HUES48 (cell line): ENCODE measurements around the gene RRAD.
"Not testable (repeated sequence)": the region's sequence is repeated elsewhere in the genome, so short reads cannot be mapped to it uniquely, and the experiment has no call there.

Experiments
- H3K27ac ChIP-seq: one replicate; pipeline ENCODE4 v1.7.0; 2013; ENCODE audit warnings: low read depth, low read length, inconsistent platforms
- H3K27me3 ChIP-seq: 2 replicates; pipeline ENCODE4 v1.6.1; 2013; ENCODE audit warnings: mild to moderate bottlenecking, low read length; ENCODE audit not compliant: control insufficient read depth, insufficient read depth
- H3K36me3 ChIP-seq: 2 replicates; pipeline ENCODE4 v1.6.1; 2013; ENCODE audit warnings: low read length; ENCODE audit not compliant: control insufficient read depth, insufficient read depth
- H3K4me1 ChIP-seq: 2 replicates; pipeline ENCODE4 v1.6.1; 2013; ENCODE audit warnings: mild to moderate bottlenecking, low read length; ENCODE audit not compliant: control insufficient read depth, insufficient read depth
- H3K4me3 ChIP-seq: 2 replicates; pipeline ENCODE4 v1.5.1; 2013; ENCODE audit warnings: mild to moderate bottlenecking, low read depth, low read length
- H3K9ac ChIP-seq: 2 replicates; pipeline ENCODE4 v1.6.1; 2013; ENCODE audit warnings: mild to moderate bottlenecking, low read depth, low read length, moderate library complexity
- H3K9me3 ChIP-seq: 2 replicates; pipeline ENCODE4 v1.6.1; 2013; ENCODE audit warnings: low read length; ENCODE audit not compliant: control insufficient read depth, insufficient read depth

The RRAD gene

DNA sequence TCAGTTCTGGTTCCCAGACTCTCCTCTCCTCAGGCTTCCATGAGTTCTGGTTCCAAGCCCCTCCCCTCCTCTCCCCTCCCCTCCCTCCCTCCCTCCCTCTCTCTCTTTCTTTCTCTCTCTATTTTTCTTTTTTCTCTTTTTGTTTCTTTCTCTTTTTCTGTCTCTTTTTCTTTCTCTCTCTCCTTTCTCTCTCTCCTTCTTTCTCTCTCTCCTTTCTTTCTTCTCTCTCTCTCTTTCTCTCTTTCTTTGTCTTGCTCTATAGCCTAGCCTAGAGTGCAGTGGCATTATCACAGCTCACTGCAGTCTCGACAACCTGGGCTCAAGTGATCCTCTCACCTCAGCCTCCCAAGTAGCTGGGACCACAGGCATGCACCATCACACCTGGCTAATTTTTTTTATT, 34.9 kb upstream of the RRAD start:
- Histone ChIP-seq H3K4me1 (peaks cover 2% of the 10 kb centered on the region; the same call in 1 of the 2 replicates), H3K27me3 (no peaks in the 10 kb centered on the region), H3K9ac (no peak overlapping the region), H3K36me3 (no peaks in the 10 kb centered on the region), H3K27ac (no peak overlapping the region), H3K4me3 (no peak overlapping the region), H3K9me3 (no peaks in the 10 kb centered on the region)

DNA sequence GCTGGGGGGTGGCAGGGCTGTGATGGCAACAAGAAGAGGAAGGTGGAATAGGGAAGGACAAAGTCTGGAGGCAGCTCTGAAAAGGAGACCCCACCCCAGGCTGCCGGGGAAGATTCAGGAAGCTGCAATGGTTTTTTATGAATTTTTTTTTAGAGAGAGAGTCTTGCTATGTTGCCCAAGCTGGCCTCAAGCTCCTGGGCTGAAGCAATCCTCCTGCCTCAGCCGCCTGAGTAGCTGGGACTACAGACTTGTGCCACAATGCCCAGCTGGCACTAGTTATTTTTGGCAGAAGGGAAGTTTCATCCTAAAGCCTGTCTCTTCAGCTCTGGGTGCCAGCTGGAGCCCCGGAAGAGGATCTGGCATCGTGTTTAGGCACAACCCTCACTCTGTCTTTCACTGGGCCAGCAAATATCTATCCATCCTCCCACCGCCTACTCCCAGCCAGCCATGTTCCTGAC, 34.4 kb upstream of the RRAD start:
- no peaks in the 10 kb centered on the region for H3K9me3 ChIP-seq
- no peak overlapping the region for H3K27ac ChIP-seq
- no peaks in the 10 kb centered on the region for H3K36me3 ChIP-seq
- H3K4me3 ChIP-seq: no peak overlapping the region
- H3K4me1 ChIP-seq: peaks cover 2% of the 10 kb centered on the region; the same call in 1 of the 2 replicates
- H3K9ac ChIP-seq: no peak overlapping the region
- H3K27me3 ChIP-seq: no peaks in the 10 kb centered on the region

DNA sequence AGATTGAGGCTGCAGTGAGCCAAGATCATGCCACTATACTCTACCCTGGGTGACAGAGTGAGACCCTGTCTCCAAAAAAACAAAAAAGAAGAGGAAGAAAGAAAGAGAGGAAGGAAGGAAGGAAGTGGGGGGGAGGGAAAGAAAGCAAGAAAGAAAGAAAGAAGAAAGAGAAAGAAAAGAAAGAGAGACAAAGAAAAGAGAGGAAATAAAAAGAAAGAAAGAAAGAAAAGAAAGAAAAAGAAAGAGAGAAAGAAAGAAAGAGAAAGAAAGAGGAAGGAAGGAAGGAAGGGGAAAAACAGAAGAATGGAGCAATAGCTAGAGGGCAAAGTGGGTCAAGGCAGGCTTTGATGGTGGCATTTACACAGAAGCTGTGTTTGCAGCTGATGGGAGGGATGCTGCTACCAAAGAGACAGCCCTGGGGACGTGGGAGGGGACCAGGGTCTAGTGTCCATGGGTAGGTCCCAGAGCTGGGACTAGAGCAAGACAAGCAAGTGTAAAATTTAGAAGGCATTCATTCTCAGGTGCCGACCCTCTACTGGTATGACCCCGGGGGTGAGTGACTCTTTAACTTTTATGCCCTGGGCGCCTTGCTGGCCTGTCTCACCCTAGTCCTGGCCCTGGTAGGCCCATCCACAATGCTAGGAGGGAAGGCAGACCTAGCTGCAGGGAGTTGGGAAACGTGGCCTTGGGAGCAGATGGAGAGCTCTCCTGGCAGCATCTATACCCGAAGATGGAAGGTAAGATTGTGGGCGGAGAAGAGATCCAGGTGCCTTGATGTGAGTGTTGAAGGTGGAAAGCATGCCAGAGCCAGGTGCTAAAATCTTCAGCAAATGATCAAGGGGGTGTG, 33.7 kb upstream of the RRAD start:
- Histone ChIP-seq H3K4me1 (peaks cover 2% of the 10 kb centered on the region; the same call in 1 of the 2 replicates), H3K9me3 (no peaks in the 10 kb centered on the region), H3K36me3 (no peaks in the 10 kb centered on the region), H3K27me3 (no peaks in the 10 kb centered on the region), H3K9ac (no peak overlapping the region), H3K4me3 (no peak overlapping the region), H3K27ac (no peak overlapping the region)

DNA sequence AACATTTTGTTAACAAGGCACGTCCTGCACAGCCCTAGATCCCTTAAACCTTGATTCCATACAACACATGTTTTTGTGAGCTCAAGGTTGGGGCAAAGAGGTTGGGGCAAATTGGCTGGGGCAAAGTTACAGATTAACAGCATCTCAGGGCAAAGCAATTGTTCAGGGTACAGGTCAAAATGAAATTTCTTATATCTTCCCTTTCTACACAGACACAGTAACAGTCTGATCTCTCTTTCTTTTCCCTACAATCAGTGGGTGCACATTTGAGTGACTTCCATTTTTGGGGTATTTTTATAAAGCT, 30.8 kb upstream of the RRAD start:
- H3K9ac ChIP-seq, H3K4me1 ChIP-seq, H3K36me3 ChIP-seq, H3K4me3 ChIP-seq, H3K9me3 ChIP-seq, H3K27me3 ChIP-seq, H3K27ac ChIP-seq: not testable (repeated sequence)

DNA sequence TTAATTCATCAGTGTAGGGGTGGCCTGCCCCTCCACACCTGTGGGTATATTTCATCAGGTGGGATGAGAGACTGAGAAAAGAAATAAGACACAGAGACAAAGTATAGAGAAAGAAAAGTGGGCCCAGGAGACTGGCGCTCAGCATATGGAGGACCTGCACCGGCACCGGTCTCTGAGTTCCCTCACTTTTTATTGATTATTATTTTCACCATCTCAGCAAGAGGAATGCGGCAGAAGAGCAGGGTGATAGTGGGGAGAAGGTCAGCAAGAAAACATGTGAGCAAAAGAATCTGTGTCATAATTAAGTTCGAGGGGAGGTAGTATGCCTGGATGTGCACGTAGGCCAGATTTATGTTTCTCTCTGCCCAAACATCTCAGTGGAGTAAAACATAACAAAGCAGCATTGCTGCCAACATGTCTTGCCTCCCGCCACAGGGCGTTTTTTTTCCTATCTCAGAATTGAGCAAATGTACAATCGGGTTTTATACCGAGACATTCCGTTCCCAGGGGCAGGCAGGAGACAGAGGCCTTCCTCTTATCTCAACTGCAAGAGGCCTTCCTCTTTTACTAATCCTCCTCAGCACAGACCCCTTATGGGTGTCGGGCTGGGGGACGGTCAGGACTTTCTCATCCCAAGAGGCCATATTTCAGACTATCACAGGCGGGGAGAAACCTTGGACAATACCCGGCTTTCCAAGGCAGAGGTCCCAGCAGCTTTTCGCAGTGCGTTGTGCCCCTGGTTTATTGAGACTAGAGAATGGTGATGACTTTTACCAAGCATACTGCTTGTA, 30.2 kb upstream of the RRAD start:
- H3K4me1 ChIP-seq, H3K27me3 ChIP-seq, H3K9ac ChIP-seq, H3K36me3 ChIP-seq, H3K9me3 ChIP-seq, H3K27ac ChIP-seq, H3K4me3 ChIP-seq: not testable (repeated sequence)

DNA sequence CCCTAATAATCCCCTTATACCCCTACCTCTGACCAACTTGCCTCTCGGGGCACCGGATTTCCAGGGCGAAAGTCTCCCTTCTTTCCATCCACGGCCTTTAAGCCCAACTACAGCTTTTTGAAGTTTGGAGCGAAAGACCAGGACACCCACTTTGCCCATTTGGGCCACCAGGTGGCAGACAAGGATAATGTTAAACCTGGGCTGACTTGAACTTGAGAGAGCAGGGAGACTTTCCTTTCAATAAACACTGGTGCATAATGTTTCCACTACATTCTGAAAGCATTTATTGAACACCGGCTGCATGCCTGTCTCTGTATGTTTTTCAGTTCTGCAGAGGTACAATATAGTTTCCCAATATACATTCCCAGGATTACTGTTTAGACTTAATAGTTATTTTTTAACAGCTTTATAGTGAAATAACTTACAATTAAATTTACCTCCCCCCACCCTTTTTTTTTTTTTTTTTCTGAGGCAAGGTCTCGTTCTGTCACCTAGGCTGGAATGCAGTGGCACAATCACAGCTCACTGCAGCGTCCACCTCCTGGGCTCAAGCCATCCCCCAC, 28.8 kb upstream of the RRAD start:
- peaks cover 3% of the 10 kb centered on the region; the same call in 1 of the 2 replicates for H3K4me1 ChIP-seq
- no peaks in the 10 kb centered on the region for H3K36me3 ChIP-seq
- no peak overlapping the region for H3K4me3 ChIP-seq
- H3K9ac ChIP-seq: no peak overlapping the region
- H3K27me3 ChIP-seq: peaks cover 16% of the 10 kb centered on the region
- no peaks in the 10 kb centered on the region; the same call in 1 of the 2 replicates for H3K9me3 ChIP-seq
- no peak overlapping the region for H3K27ac ChIP-seq

DNA sequence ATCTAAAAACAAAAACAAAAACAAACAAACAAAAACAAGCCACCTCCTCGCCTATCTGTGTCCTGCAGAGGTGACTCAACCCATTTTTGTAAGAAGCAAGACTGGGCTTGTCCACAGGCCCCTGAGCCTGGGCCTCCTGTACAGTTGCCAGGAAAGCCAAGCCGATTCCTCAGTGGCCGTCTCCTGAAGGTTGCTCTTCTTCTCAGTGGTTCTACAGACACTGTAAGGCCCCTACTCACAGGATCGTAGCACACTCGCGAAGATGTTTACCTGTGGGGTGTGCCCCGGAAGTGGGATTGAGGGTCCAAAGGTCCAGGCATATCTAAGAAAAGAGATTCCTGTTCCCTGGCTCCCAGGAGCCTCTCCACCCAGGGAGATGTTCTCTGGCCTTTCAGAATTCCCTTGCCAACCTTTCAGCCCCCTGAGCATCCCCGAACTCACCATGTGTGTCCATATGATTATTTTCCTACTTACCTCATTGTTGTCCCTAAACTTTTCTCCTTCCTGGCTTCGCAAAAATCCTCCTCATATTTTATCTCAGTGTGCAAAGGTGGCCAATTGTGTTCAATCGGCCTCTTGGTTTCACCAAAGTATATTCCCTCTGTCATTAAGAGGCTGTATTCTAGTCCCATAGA, 28.2 kb upstream of the RRAD start:
- no peak overlapping the region for H3K4me3 ChIP-seq
- H3K27ac ChIP-seq: no peak overlapping the region
- no peaks in the 10 kb centered on the region for H3K36me3 ChIP-seq
- peaks cover 22% of the 10 kb centered on the region for H3K27me3 ChIP-seq
- no peaks in the 10 kb centered on the region; the same call in 1 of the 2 replicates for H3K9me3 ChIP-seq
- H3K4me1 ChIP-seq: peaks cover 3% of the 10 kb centered on the region; the same call in 1 of the 2 replicates
- no peak overlapping the region for H3K9ac ChIP-seq

DNA sequence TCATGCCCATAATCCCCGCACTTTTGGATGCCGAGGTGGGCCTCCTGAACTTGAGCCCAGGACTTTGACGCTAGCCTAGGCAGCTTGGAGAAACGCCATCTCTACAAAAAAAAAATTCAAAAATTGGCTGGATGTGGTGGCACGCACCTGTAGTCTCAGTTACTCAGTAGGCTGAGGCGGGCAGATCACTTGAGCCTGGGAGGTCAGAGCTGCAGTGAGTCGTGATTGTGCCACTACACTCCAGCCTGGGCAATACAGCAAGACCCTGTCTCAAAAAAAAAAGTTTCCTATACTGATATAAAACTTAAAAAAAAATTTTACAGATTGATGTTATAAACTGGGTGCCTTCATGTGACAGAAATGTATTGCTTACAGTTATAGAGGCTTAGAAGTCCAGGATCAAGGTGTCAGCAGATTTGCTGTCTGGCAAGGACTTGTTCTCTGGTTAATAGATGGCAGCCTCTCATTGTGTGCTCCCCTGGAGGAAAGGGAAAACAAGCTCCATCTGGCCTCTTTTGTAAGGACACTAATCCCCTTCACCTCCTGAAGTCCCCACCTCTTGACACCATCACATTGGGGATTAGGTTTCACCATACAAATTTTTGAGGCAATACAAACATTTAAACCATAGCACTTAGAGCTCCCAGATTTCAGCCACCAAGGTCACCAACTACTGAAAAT, 27.2 kb upstream of the RRAD start:
- Histone ChIP-seq H3K9me3 (no peaks in the 10 kb centered on the region; the same call in 1 of the 2 replicates), H3K27ac (no peak overlapping the region), H3K4me1 (peaks cover 3% of the 10 kb centered on the region; the same call in 1 of the 2 replicates), H3K27me3 (peaks cover 32% of the 10 kb centered on the region), H3K9ac (no peak overlapping the region), H3K36me3 (no peaks in the 10 kb centered on the region), H3K4me3 (no peak overlapping the region)

DNA sequence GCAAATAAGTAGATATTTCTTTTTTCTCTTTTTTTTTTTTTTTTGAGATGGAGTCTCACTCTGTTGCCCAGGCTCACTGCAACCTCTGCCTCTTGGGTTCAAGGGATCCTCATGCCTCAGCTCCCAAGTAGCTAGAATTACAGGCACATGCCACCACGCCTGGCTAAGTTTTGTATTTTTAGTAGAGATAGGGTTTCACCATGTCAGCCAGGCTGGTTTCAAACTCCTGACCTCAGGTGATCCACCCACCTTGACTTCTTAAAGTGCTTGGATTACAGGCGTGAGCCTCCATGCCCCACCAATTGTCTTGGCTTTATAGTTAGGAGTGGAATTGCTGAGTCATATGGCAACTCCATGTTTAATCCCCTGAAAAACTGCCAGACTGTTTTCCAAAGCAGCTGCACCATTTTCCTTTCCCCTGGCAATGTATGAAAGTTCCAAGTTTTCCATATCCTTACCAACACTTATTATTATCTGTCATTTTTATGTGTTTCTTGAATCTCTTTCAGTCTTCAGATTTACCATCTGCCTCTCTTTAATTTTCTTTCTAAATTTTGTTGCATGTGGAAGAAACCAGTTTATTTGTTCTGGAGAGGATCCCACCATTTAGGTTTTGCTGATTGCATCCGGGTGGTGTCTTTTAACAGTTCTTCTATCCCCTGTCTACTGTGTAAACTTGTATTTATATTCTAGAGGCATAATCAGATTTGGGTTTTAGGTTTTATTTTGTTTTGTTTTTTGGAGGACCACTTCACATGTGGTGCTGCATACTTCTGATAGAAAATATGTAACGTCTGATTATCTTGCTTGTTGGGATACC, 25.8 kb upstream of the RRAD start:
- Histone ChIP-seq H3K9ac (no peak overlapping the region), H3K27me3 (peaks cover 36% of the 10 kb centered on the region), H3K36me3 (no peaks in the 10 kb centered on the region), H3K4me1 (peaks cover 3% of the 10 kb centered on the region; the same call in 1 of the 2 replicates), H3K4me3 (no peak overlapping the region), H3K27ac (no peak overlapping the region), H3K9me3 (no peaks in the 10 kb centered on the region; the same call in 1 of the 2 replicates)

DNA sequence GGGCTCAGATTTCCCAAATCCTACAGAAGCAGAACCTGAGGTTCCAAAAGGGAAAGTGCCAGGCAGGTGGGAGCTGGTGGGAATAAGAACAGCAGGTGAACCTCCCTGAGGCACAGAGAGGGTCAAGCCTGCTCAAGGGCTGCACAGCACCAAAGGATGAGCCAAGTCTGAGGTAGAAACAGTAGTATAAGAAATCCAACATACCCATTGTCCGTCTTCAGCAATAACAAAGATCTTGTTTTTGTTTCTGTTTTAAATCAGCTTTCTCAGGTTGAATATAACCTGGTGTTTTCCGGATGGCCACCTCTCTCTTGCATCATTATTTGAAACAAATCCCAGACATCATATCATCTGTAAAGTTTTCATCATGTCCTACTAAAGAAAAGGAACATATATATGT, 25.1 kb upstream of the RRAD start:
- H3K27ac ChIP-seq: no peak overlapping the region
- no peak overlapping the region for H3K4me3 ChIP-seq
- H3K9ac ChIP-seq: no peak overlapping the region
- no peaks in the 10 kb centered on the region; the same call in 1 of the 2 replicates for H3K9me3 ChIP-seq
- H3K4me1 ChIP-seq: peaks cover 3% of the 10 kb centered on the region; the same call in 1 of the 2 replicates
- peaks cover 36% of the 10 kb centered on the region for H3K27me3 ChIP-seq
- H3K36me3 ChIP-seq: no peaks in the 10 kb centered on the region
